Measurements from ENCODE around the gene KEAP1. TPM values are rescaled to one million over a fixed set of nuclear protein-coding genes. Genes with fewer than 3 reads are reported as not detected.
"Not testable (repeated sequence)": the region's sequence is repeated elsewhere in the genome, so short reads cannot be mapped to it uniquely, and the experiment has no call there.

Gene KEAP1
- total RNA-seq, 1 experiment from 2014 or later: 102 TPM

DNA sequence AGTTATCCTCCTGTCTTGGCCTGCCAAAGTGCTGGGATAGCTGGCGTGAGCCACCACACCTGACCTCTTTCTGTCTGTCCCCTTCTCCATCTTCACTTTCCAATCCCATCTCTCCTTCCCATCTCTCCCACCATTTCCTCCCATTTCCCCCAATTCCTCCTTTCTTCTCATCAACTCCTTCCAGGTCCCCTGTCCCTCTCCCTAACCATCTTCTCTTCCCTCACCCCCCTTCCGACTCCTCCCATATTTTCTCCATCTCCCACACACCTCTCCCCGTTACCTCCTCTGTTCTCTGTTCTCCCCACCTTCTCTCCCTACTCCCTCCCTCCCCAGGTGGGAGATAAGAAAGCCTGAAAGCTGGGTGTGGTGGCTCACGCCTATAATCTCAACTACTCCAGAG, 40.6 kb downstream of the KEAP1 start:
- DNase-seq (ENCODE audit: low read depth, low spot score): no peak
- H3K36me3 ChIP-seq (ENCODE audit: control insufficient read depth, insufficient read depth, low read length): no peaks in the 10 kb centered on the region
- intact Hi-C loops (cut with micrococcal nuclease; ENCODE audit: unreplicated experiment) (no loop called here), in situ Hi-C loops (cut with HindIII; ENCODE audit: low pct_unique_long_range_greater_than_20kb, low sequenced_read_pairs) (no loop called here)
- POLR2A ChIA-PET: interaction anchor here (0.7 kb wide), 1 partner anchor 99 kb away, joined by 5 read pairs; no protein-coding TSS in a partner anchor
- no peaks in the 10 kb centered on the region for H3K27me3 ChIP-seq (ENCODE audit: control insufficient read depth, insufficient read depth, low read length)
- no peak for TF ChIP-seq POLR2AphosphoS5 (IDR thresholded peaks at IDR 0.05; ENCODE audit: low read depth, low read length)
- no peak for TF ChIP-seq SIN3A (IDR thresholded peaks at IDR 0.05; ENCODE audit: borderline replicate concordance, insufficient read depth, low read depth, low read length)
- TF ChIP-seq, protein P1, sequence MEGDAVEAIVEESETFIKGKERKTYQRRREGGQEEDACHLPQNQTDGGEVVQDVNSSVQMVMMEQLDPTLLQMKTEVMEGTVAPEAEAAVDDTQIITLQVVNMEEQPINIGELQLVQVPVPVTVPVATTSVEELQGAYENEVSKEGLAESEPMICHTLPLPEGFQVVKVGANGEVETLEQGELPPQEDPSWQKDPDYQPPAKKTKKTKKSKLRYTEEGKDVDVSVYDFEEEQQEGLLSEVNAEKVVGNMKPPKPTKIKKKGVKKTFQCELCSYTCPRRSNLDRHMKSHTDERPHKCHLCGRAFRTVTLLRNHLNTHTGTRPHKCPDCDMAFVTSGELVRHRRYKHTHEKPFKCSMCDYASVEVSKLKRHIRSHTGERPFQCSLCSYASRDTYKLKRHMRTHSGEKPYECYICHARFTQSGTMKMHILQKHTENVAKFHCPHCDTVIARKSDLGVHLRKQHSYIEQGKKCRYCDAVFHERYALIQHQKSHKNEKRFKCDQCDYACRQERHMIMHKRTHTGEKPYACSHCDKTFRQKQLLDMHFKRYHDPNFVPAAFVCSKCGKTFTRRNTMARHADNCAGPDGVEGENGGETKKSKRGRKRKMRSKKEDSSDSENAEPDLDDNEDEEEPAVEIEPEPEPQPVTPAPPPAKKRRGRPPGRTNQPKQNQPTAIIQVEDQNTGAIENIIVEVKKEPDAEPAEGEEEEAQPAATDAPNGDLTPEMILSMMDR (IDR thresholded peaks at IDR 0.05): no peak
- TF ChIP-seq, protein P2, sequence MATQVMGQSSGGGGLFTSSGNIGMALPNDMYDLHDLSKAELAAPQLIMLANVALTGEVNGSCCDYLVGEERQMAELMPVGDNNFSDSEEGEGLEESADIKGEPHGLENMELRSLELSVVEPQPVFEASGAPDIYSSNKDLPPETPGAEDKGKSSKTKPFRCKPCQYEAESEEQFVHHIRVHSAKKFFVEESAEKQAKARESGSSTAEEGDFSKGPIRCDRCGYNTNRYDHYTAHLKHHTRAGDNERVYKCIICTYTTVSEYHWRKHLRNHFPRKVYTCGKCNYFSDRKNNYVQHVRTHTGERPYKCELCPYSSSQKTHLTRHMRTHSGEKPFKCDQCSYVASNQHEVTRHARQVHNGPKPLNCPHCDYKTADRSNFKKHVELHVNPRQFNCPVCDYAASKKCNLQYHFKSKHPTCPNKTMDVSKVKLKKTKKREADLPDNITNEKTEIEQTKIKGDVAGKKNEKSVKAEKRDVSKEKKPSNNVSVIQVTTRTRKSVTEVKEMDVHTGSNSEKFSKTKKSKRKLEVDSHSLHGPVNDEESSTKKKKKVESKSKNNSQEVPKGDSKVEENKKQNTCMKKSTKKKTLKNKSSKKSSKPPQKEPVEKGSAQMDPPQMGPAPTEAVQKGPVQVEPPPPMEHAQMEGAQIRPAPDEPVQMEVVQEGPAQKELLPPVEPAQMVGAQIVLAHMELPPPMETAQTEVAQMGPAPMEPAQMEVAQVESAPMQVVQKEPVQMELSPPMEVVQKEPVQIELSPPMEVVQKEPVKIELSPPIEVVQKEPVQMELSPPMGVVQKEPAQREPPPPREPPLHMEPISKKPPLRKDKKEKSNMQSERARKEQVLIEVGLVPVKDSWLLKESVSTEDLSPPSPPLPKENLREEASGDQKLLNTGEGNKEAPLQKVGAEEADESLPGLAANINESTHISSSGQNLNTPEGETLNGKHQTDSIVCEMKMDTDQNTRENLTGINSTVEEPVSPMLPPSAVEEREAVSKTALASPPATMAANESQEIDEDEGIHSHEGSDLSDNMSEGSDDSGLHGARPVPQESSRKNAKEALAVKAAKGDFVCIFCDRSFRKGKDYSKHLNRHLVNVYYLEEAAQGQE (IDR thresholded peaks at IDR 0.05; ENCODE audit: insufficient read depth in 1 of 2, low read depth in 2 of 2, low read length in 1 of 2): no peak
- TF ChIP-seq TCF7L2 (IDR thresholded peaks at IDR 0.05; ENCODE audit: low read depth, low read length): no peak
- no peaks in the 10 kb centered on the region for H3K9me3 ChIP-seq (ENCODE audit: control insufficient read depth, insufficient read depth, low read depth, low read length)
- CTCF ChIA-PET: no interaction called here
- BruUV-seq (replicated peaks): no TSS peak
- H3K4me1 ChIP-seq (ENCODE audit: control insufficient read depth, insufficient read depth, low read length): no peaks in the 10 kb centered on the region
- no peak overlapping the region for H3K27ac ChIP-seq (ENCODE audit: low read length)
- ATAC-seq: no peak
- H3K4me3 ChIP-seq (ENCODE audit: low read depth in 2 of 2, low read length in 2 of 2): no peak overlapping the region

DNA sequence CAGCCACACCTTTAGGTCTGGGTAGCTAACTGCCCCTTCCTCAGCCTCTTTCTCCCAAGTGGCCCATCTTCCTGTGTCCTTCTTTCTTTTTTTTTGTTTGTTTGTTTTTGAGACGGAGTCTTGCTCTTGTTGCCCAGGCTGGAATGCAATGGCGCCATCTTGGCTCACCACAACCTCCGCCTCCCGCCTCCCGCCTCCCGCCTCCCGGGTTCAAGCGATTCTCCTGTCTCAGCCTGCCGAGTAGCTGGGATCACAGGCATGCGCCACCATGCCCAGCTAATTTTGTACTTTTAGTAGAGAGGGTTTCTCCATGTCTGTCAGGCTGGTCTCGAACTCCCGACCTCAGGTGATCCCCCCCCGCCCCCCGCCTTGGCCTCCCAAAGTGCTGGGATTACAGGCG, 41.1 kb downstream of the KEAP1 start:
- CTCF ChIA-PET; H3K36me3 ChIP-seq (ENCODE audit: control insufficient read depth, insufficient read depth, low read length); H3K4me1 ChIP-seq (ENCODE audit: control insufficient read depth, insufficient read depth, low read length); H3K9me3 ChIP-seq (ENCODE audit: control insufficient read depth, insufficient read depth, low read depth, low read length); ATAC-seq; H3K27ac ChIP-seq (ENCODE audit: low read length); DNase-seq (ENCODE audit: low read depth, low spot score); BruUV-seq (replicated peaks); in situ Hi-C loops (cut with HindIII; ENCODE audit: low pct_unique_long_range_greater_than_20kb, low sequenced_read_pairs); intact Hi-C loops (cut with micrococcal nuclease; ENCODE audit: unreplicated experiment); H3K4me3 ChIP-seq (ENCODE audit: low read depth in 2 of 2, low read length in 2 of 2); H3K27me3 ChIP-seq (ENCODE audit: control insufficient read depth, insufficient read depth, low read length): not testable (repeated sequence)
- POLR2A ChIA-PET: interaction anchor here (0.7 kb wide), 1 partner anchor 63 kb away, joined by 3 read pairs; no protein-coding TSS in a partner anchor

DNA sequence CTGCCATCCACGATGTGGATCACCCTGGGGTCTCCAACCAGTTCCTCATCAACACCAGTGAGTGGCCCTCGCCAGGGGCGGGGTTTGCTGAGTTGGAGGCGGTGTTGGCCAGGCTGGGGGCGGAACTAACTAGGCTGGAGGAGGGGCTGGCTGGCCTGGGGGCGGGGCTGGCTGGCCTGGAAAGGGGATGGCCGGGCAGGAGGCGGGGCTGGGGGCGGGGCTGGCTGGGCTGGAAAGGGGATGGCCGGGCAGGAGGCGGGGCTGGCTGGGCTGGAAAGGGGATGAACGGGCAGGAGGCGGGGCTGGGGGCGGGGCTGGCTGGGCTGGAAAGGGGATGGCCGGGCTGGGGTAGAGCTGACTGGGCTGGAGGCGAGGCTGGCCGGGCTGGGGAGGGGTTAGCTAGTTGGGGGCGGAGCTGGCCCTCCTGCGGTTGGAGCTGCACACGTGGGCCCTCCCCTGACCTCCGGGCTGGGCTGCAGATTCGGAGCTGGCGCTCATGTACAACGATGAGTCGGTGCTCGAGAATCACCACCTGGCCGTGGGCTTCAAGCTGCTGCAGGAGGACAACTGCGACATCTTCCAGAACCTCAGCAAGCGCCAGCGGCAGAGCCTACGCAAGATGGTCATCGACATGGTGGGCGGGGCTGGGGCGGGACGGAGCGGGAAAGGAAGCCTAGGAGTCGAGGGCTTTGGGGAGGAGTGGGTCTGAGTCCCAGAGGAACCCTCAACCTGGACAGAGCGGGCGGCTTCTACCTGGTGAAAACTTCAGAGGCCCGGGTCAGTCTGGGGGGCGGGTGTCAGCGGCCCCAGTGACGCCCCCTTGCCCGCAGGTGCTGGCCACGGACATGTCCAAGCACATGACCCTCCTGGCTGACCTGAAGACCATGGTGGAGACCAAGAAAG, 41.9 kb downstream of the KEAP1 start:
- H3K4me3 ChIP-seq (ENCODE audit: low read depth in 2 of 2, low read length in 2 of 2): no peak overlapping the region; a peak in 1 of 4 replicates
- in situ Hi-C loops (cut with HindIII; ENCODE audit: low pct_unique_long_range_greater_than_20kb, low sequenced_read_pairs): no loop called here
- intact Hi-C loops (cut with micrococcal nuclease; ENCODE audit: unreplicated experiment): no loop called here
- ATAC-seq (peak; percentile 84), DNase-seq (ENCODE audit: low read depth, low spot score) (no peak)
- H3K9me3 ChIP-seq (ENCODE audit: control insufficient read depth, insufficient read depth, low read depth, low read length): no peaks in the 10 kb centered on the region
- H3K36me3 ChIP-seq (ENCODE audit: control insufficient read depth, insufficient read depth, low read length): no peaks in the 10 kb centered on the region
- no peak overlapping the region for H3K27ac ChIP-seq (ENCODE audit: low read length)
- CTCF ChIA-PET: interaction anchor here (0.6 to 0.7 kb wide), 2 partner anchors 17 to 136 kb away, joined by 3 to 7 read pairs; no protein-coding TSS in a partner anchor
- TF ChIP-seq, protein P1 (IDR thresholded peaks at IDR 0.05): no peak
- TF ChIP-seq, protein P2 (IDR thresholded peaks at IDR 0.05; ENCODE audit: insufficient read depth in 1 of 2, low read depth in 2 of 2, low read length in 1 of 2): no peak
- TF ChIP-seq POLR2AphosphoS5 (IDR thresholded peaks at IDR 0.05; ENCODE audit: low read depth, low read length) (no peak), SIN3A (IDR thresholded peaks at IDR 0.05; ENCODE audit: borderline replicate concordance, insufficient read depth, low read depth, low read length) (no peak), TCF7L2 (IDR thresholded peaks at IDR 0.05; ENCODE audit: low read depth, low read length) (no peak)
- H3K4me1 ChIP-seq (ENCODE audit: control insufficient read depth, insufficient read depth, low read length): no peaks in the 10 kb centered on the region
- no TSS peak for BruUV-seq (replicated peaks)
- H3K27me3 ChIP-seq (ENCODE audit: control insufficient read depth, insufficient read depth, low read length): no peaks in the 10 kb centered on the region
- POLR2A ChIA-PET: interaction anchor here (0.7 kb wide), 1 partner anchor 62 kb away, joined by 3 read pairs; no protein-coding TSS in a partner anchor
